Activated CD4-positive, alpha-beta T cell treated with anti-CD3 and anti-CD28 coated beads, Interleukin-2, amount 50 U/mL, for 1 hour (primary cell): ENCODE measurements around the gene SATB1.
A peak's percentile ranks its signal among the peaks of the same experiment; 100 is the strongest.

Experiments
- DNase-seq: peaks from one replicate; pipeline ENCODE4 v3.0.0-alpha.2; 2020

SATB1 gene

GRCh38 chr3:18428991-18429745 is 4.0 kb upstream of the SATB1 start:
- no peak for DNase-seq

- no peak for DNase-seq
Measured at GRCh38 chr3:18428036-18428435, 2.9 kb upstream of the SATB1 start.

- no peak for DNase-seq
Measured at GRCh38 chr3:18426597-18427193, 1.6 kb upstream of the SATB1 start.

- peak; percentile 72 for DNase-seq
Measured at GRCh38 chr3:18425641-18426257, 610 bp upstream of the SATB1 start.

- DNase-seq, result no peak
Measured at GRCh38 chr3:18424213-18424728, 868 bp downstream of the SATB1 start.

GRCh38 chr3:18423401-18424212 is 1.5 kb downstream of the SATB1 start:
- DNase-seq, result no peak

- DNase-seq, result no peak
Measured at GRCh38 chr3:18422972-18423371, 2.2 kb downstream of the SATB1 start.

GRCh38 chr3:18420555-18420954 is 4.6 kb downstream of the SATB1 start:
- DNase-seq, result no peak

GRCh38 chr3:18419232-18419631 is 5.9 kb downstream of the SATB1 start:
- DNase-seq, result no peak

GRCh38 chr3:18417904-18418572 is 7.1 kb downstream of the SATB1 start:
- DNase-seq, result no peak

GRCh38 chr3:18416332-18416731 is 8.8 kb downstream of the SATB1 start:
- DNase-seq, result no peak

- DNase-seq, result no peak
Measured at GRCh38 chr3:18415839-18416238, 9.3 kb downstream of the SATB1 start.

- no peak for DNase-seq
Measured at GRCh38 chr3:18415167-18415566, 10.0 kb downstream of the SATB1 start.

- DNase-seq, result no peak
Measured at GRCh38 chr3:18412684-18413083, 12.5 kb downstream of the SATB1 start.

- DNase-seq, result no peak
Measured at GRCh38 chr3:18411541-18411940, 13.6 kb downstream of the SATB1 start.

GRCh38 chr3:18410205-18410604 is 14.9 kb downstream of the SATB1 start:
- DNase-seq, result no peak

- no peak for DNase-seq
Measured at GRCh38 chr3:18409266-18409665, 15.9 kb downstream of the SATB1 start.

- DNase-seq, result no peak
Measured at GRCh38 chr3:18405141-18405540, 20.0 kb downstream of the SATB1 start.

GRCh38 chr3:18403061-18403460 is 22.1 kb downstream of the SATB1 start:
- no peak for DNase-seq

- DNase-seq, result no peak
Measured at GRCh38 chr3:18402239-18402799, 22.8 kb downstream of the SATB1 start.

- DNase-seq, result no peak
Measured at GRCh38 chr3:18401300-18401961, 23.7 kb downstream of the SATB1 start.

GRCh38 chr3:18398448-18398847 is 26.7 kb downstream of the SATB1 start:
- DNase-seq, result no peak
